ENCODE results near the gene LCN1.

DNA sequence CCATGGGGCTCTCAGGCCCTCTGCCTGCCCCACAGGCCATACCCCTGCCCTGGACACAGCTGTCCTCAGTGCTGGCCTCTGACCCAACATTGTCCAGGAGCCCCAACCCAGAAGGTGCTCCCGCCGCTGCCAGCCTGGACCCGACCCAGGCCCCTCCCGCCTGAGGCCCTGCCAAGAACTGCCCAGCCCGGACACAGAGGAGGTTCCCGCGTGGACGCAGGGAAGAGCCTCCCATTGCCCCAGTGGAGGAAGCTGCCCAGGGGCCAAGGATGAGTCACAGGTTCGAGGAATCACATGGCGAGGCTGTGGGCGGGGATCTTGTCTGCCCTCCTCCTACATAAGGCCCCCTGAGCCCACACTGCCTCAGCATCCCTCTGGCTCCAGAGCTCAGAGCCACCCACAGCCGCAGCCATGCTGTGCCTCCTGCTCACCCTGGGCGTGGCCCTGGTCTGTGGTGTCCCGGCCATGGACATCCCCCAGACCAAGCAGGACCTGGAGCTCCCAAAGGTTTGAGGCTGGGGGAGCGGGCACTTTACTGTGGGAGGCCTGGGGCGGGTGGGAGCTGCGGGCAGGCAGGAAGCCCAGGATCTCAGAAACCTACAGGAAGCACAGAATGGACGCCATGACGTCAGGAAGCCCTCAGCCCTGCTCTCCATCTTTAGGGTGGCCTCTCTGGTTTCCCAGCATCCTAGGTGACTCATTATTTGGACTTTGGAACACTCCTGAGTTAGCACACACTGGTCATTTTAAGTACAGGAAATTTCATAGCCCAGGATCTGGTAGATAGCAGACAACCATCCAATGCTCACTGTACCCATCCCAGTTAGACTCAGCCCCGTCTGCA is 40.4 kb downstream of the LCN1 start, which contains the start of gene PAEP:
- TF ChIP-seq, protein P1, sequence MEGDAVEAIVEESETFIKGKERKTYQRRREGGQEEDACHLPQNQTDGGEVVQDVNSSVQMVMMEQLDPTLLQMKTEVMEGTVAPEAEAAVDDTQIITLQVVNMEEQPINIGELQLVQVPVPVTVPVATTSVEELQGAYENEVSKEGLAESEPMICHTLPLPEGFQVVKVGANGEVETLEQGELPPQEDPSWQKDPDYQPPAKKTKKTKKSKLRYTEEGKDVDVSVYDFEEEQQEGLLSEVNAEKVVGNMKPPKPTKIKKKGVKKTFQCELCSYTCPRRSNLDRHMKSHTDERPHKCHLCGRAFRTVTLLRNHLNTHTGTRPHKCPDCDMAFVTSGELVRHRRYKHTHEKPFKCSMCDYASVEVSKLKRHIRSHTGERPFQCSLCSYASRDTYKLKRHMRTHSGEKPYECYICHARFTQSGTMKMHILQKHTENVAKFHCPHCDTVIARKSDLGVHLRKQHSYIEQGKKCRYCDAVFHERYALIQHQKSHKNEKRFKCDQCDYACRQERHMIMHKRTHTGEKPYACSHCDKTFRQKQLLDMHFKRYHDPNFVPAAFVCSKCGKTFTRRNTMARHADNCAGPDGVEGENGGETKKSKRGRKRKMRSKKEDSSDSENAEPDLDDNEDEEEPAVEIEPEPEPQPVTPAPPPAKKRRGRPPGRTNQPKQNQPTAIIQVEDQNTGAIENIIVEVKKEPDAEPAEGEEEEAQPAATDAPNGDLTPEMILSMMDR (IDR thresholded peaks at IDR 0.05; ENCODE audit: insufficient read depth, low read length, poor library complexity, severe bottlenecking): no peak
- TF ChIP-seq EZH2phosphoT487 (conservative IDR thresholded peaks at IDR 0.05; ENCODE audit: low read length): no peak

Data from SU-DHL-6 (cell line).